WTC11 (cell line): Measurements from ENCODE around the gene MIA. TPM values are rescaled to one million over a fixed set of nuclear protein-coding genes. Genes with fewer than 3 reads are reported as not detected.
"Not testable (repeated sequence)": the region's sequence is repeated elsewhere in the genome, so short reads cannot be mapped to it uniquely, and the experiment has no call there.

Experiments used
- ATAC-seq: fragments of 200-7000 bp; cut with Tn5 transposase; 2 replicates; pipeline ENCODE4 v1.10.0; 2021; ENCODE audit warnings: mild to moderate bottlenecking, moderate library complexity
- CTCF ChIA-PET: fragments of 300-600 bp; sonication (Branson Sonifier 250); formaldehyde crosslinking; loops from one replicate; lab custom pipeline; 2021; ENCODE audit warnings: antibody characterized with exemption; lab: Charles Lee
- POLR2A ChIA-PET: fragments of 350-600 bp; sonication (Branson Sonifier 250); formaldehyde crosslinking; loops from one replicate; lab custom pipeline; 2021; ENCODE audit warnings: antibody characterized with exemption; lab: Charles Lee
- DNase-seq: peaks from one replicate; pipeline ENCODE4 v3.0.0; 2021; ENCODE audit warnings: low spot score
- H3K27ac Mint-ChIP-seq: 2 replicates; pipeline ENCODE4 v1.8.0; 2021; ENCODE audit warnings: mixed read lengths
- H3K27me3 Mint-ChIP-seq: 2 replicates; pipeline ENCODE4 v1.8.0; 2021; ENCODE audit warnings: low read depth, mild to moderate bottlenecking, moderate library complexity, mixed read lengths
- H3K36me3 Mint-ChIP-seq: 2 replicates; pipeline ENCODE4 v1.8.0; 2021; ENCODE audit warnings: mixed read lengths
- H3K4me1 Mint-ChIP-seq: 2 replicates; pipeline ENCODE4 v1.8.0; 2022; ENCODE audit warnings: mixed read lengths
- H3K4me3 Mint-ChIP-seq: 2 replicates; pipeline ENCODE4 v1.8.0; 2021; ENCODE audit warnings: mild to moderate bottlenecking, moderate library complexity, mixed read lengths
- H3K9me3 Mint-ChIP-seq: 2 replicates; pipeline ENCODE4 v1.8.0; 2021; ENCODE audit warnings: mixed read lengths
- GTF2I ChIP-seq: fragments of 250-450 bp; sonication (Bioruptor Pico); conservative IDR thresholded peaks from 2 replicates; pipeline ENCODE4 v1.4.0; 2021; ENCODE audit warnings: mild to moderate bottlenecking
- PRRX2 ChIP-seq: fragments of 250-450 bp; sonication (Bioruptor Pico); IDR thresholded peaks from 2 replicates; pipeline ENCODE4 v1.8.0; 2021; ENCODE audit warnings: mild to moderate bottlenecking
- SMAD3 ChIP-seq: sonication (generic); formaldehyde crosslinking; IDR thresholded peaks from 2 replicates; pipeline ENCODE4 v1.8.0; 2022; ENCODE audit warnings: missing genetic modification reagents, mild to moderate bottlenecking, borderline replicate concordance
- USF2 ChIP-seq: sonication (generic); formaldehyde crosslinking; IDR thresholded peaks from 2 replicates; pipeline ENCODE4 v1.8.1; 2023; ENCODE audit warnings: mild to moderate bottlenecking, missing genetic modification reagents, moderate library complexity
- total RNA-seq: library from RNA; stranded (reverse); gene quantifications from 3 replicates; pipeline ENCODE4 v1.2.3, GENCODE V29; 2021

The MIA gene
- total RNA-seq, 1 experiment from 2014 or later, result not detected

DNA sequence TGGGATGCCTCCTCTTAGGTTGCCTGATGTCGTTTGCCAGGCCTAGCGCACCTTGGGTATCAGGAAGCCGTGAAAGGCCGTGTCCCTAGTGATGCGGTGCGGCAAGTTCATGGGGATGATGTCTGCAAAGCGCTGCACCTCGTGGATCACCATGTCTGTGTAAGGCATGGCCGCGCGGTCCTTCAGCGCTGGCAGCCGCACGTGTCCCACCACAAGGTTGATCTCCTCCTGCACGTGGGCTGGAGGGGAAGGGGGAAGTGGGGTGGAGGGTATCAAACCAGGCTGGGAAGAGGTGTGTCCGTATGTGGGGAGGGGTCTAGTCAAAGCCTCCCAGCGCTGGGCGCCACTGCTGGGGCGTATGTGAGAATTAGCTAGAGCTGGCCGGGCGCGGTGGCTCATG, 46.8 kb downstream of the MIA start:
- Mint-ChIP-seq H3K4me1 (peaks cover 16% of the 10 kb centered on the region), H3K36me3 (no peaks in the 10 kb centered on the region)
- no peak for DNase-seq
- no peak for TF ChIP-seq USF2 (CRISPR knock-in tag)
- no peak for TF ChIP-seq SMAD3 (CRISPR knock-in tag)
- no peak for TF ChIP-seq PRRX2 (CRISPR knock-in tag)
- no peak for TF ChIP-seq GTF2I
- TF ChIP-seq, all 79 proteins: peak for 0
- no peak overlapping the region for H3K4me3 Mint-ChIP-seq
- H3K27ac Mint-ChIP-seq, result peak overlapping the region; percentile 68
- POLR2A ChIA-PET, result no interaction called here
- CTCF ChIA-PET, result no interaction called here
- ATAC-seq, result no peak
- no peaks in the 10 kb centered on the region for H3K9me3 Mint-ChIP-seq
- H3K27me3 Mint-ChIP-seq, result peaks cover 14% of the 10 kb centered on the region

- H3K4me3 Mint-ChIP-seq, H3K36me3 Mint-ChIP-seq, ATAC-seq, H3K9me3 Mint-ChIP-seq, POLR2A ChIA-PET, H3K27ac Mint-ChIP-seq, DNase-seq, H3K27me3 Mint-ChIP-seq: not testable (repeated sequence)
- H3K4me1 Mint-ChIP-seq, result peaks cover 16% of the 10 kb centered on the region
- CTCF ChIA-PET, result interaction anchor here (0.7 kb wide), 1 partner anchor 16 kb away, joined by 4 read pairs; no protein-coding TSS in a partner anchor
Observed at GRCh38 chr19:40822704-40823553, 47.6 kb downstream of the MIA start.

DNA sequence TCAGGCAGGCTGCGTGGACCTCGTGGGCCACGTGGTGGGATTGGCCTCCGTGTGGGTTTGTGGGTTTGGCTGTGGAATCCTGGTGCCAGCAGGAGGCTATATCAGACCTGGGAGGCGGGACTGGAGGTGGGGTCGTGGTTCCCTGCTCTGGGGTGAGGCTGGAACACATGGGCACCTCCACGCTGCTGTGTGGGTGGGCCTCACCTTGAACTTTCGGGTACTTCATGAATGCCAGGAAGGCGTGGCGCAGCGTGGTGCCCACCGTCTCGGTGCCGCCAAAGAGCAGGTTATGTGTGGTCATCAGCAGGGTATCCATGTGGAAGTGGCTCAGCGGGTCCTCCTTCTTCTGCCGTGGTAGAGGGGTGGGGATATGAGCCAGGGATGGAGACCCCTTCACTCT, 49.6 kb downstream of the MIA start:
- H3K27me3 Mint-ChIP-seq, H3K36me3 Mint-ChIP-seq, H3K4me1 Mint-ChIP-seq, H3K4me3 Mint-ChIP-seq, ATAC-seq, DNase-seq, POLR2A ChIA-PET, H3K9me3 Mint-ChIP-seq, H3K27ac Mint-ChIP-seq: not testable (repeated sequence)
- CTCF ChIA-PET, result interaction anchor here (0.8 kb wide), 1 partner anchor 12 kb away, joined by 3 read pairs; no protein-coding TSS in a partner anchor

GRCh38 chr19:40825460-40826095, 50.3 kb downstream of the MIA start:
- CTCF ChIA-PET, H3K27me3 Mint-ChIP-seq, H3K36me3 Mint-ChIP-seq, H3K9me3 Mint-ChIP-seq, H3K4me1 Mint-ChIP-seq, ATAC-seq, POLR2A ChIA-PET, H3K4me3 Mint-ChIP-seq, DNase-seq, H3K27ac Mint-ChIP-seq: not testable (repeated sequence)

- H3K27me3 Mint-ChIP-seq, H3K36me3 Mint-ChIP-seq, H3K4me3 Mint-ChIP-seq, H3K4me1 Mint-ChIP-seq, DNase-seq, H3K9me3 Mint-ChIP-seq, POLR2A ChIA-PET, CTCF ChIA-PET, H3K27ac Mint-ChIP-seq: not testable (repeated sequence)
- ATAC-seq, result peak; percentile 81
Observed at GRCh38 chr19:40826312-40826698, 51.0 kb downstream of the MIA start.

GRCh38 chr19:40826699-40827385, 51.5 kb downstream of the MIA start:
- H3K27me3 Mint-ChIP-seq, DNase-seq, H3K27ac Mint-ChIP-seq, CTCF ChIA-PET, H3K9me3 Mint-ChIP-seq, H3K4me3 Mint-ChIP-seq, ATAC-seq, POLR2A ChIA-PET, H3K36me3 Mint-ChIP-seq, H3K4me1 Mint-ChIP-seq: not testable (repeated sequence)

Other genes with a start within 250 kb of the MIA start
- gene SHKBP1, start 198.6 kb upstream of the MIA start, total RNA-seq, result 71.7 to 82.1 TPM (median 76.9 TPM) in 3 replicates
- gene LTBP4, start 174.2 kb upstream of the MIA start, total RNA-seq, result 125 to 168 TPM (median 166 TPM) in 3 replicates
- gene NUMBL, start 84.9 kb upstream of the MIA start, total RNA-seq, result 30.3 to 38.6 TPM (median 34.9 TPM) in 3 replicates
- 55.6 to 62.9 TPM (median 59.9 TPM) in 3 replicates for gene COQ8B, start 58.6 kb upstream of the MIA start, total RNA-seq
- 10.4 to 13.8 TPM (median 10.6 TPM) in 3 replicates for gene ITPKC, start 58.4 kb upstream of the MIA start, total RNA-seq
- 29.6 to 42.4 TPM (median 40.2 TPM) in 3 replicates for gene ACTMAP, start 25.0 kb upstream of the MIA start, total RNA-seq
- 215 to 227 TPM (median 218 TPM) in 3 replicates for gene SNRPA, start 24.3 kb upstream of the MIA start, total RNA-seq
- 29.7 to 34.1 TPM (median 30.5 TPM) in 3 replicates for gene RAB4B, start 2.7 kb downstream of the MIA start, total RNA-seq
- 97.7 to 106 TPM (median 102 TPM) in 3 replicates for gene EGLN2, start 23.7 kb downstream of the MIA start, total RNA-seq
- 0.25 to 0.80 TPM (median 0.28 TPM) in 3 replicates for gene CYP2A6, start 74.9 kb downstream of the MIA start, total RNA-seq
- 0.21 TPM in 1 of 3 replicates, not detected in the others for gene CYP2A7, start 106.7 kb downstream of the MIA start, total RNA-seq
- 6.7 to 10.3 TPM (median 8.4 TPM) in 3 replicates for gene CYP2B6, start 215.8 kb downstream of the MIA start, total RNA-seq